GM18499 (cell line): ENCODE results near the gene MRPS15.
"Not testable (repeated sequence)": the region's sequence is repeated elsewhere in the genome, so short reads cannot be mapped to it uniquely, and the experiment has no call there.

Source experiments
- ATAC-seq: cut with Tn5 transposase; IDR thresholded peaks from one replicate; pipeline ENCODE4 v1.9.1; 2021; ENCODE audit warnings: moderate number of reproducible peaks; ENCODE audit not compliant: insufficient read depth, unreplicated experiment

Gene MRPS15

DNA sequence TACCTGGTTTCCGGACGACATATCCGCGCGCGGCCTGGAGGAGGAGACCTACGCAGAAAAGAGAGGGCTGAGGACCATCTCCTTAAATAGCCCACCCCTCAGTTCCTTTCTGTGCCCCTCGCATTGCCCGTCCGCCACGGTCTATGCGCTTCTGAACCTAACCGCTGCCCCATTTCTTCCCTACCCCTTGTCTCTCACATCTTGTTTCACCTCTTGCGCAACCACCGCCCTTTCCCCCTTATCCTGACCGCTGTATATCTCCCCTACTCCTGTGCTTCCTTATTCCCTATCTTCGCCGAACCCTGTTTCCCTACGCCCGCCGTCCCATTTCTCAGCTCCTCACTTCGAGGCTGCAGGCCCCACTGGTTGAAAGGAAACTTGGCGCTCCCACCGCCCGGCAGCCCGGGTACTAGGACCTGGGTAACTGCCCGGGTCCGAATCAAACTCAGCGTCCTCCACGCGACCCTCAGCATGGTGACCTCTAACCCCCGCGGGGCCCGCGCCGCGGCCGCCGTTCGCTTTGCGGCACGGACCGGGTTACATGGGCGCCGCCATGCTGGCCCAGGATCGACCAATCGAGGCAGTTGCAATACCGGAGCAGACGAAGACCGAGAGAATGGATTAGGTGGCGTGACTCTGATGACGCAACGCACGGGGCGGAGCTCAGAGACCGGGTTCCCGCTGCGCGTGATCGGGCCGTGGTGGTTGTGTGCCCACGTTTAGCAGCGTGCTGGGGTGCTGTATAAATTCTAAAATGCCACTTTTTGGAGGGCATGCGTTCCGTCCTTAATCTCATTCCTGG is at the start of gene MRPS15:
TSS of gene MRPS15 (minus strand) at position 582 of the 802 bp plus-strand sequence. CDS start at position 473, 109 bp downstream.
- ATAC-seq = peak; percentile 82

DNA sequence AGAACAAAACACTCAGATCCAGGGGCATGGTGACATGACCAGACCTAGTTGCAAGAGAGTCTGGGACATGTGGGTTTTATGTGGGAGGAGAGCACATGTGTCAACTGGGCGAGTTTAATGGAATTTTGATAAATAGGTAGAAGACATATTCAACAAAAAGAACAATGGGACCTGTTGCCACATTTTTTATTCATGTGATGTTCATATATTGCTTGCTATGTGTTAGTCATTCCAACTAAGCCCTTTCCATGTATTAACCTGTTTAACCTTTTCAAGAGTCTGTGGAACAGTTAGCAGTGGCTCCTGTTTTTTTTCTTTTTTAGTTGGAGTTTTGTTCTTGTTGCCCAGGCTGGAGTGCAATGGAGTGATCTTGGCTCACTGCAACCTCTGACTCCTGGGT is 48.7 kb upstream of the MRPS15 start:
- no peak for ATAC-seq

DNA sequence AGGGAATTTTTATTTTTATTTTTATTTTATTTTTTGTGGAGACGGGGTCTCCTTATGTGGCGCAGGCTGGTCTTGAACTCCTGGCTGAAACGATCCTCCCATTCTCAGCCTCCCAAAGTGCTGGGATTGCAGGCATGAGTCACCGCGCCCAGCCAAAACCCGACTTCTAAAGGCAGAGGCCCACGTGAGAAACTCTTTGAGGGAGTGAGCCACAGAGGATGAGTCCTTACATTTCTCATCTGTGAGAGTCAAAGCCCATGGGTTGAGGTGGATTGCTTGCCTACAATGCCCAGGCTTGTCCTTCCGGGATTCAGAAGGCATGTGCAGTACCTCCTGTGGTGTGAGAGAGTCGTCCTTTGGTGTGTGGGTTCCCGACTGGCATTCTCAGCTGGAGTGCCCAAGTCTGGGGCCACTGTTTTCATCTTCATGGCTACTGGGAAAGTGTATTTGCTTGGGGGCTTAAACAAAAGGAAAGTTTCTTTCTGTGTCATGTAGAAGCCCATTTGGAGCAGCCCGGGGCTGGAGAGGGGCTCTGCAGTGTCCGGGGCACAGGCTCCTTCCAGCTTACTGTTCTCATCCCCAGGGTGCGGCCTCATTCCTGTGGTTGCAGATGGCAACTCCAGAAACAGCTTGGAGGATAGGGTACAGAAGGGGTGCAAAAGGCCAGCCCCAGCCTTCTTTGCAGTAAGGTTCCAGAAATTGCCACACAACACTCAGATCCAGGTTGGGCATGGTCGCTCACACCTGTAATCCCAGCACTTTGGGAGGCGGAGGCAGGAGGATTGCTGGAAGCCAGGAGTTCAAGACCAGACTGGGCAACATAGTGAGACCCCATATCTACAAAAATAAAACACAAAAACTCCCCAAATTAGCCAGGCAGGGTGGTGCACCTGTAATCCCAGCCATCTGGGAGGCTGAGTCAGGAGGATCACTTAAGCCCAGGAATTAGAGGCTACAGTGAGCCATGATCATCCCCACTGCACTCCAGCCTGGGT is 47.9 kb upstream of the MRPS15 start:
- ATAC-seq = no peak

DNA sequence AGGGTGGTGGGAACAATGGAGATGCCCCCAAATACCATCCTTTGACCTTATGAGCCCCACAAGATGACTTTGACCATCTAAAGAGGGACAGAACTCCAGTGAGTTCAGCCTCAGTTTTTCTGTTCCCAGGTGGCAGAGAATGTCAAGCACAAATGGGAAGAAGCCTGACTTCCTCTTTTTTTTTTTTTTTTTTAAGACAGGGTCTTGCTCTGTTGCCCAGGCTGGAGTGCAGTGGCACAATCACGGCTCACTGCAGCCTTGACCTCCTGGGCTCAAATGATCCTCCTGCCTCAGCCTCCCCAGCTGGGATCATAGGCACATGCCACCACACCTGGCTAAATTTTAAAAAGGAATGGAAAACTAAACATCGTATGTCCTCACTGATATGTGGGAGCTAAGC is 47.0 kb upstream of the MRPS15 start:
- ATAC-seq = not testable (repeated sequence)

DNA sequence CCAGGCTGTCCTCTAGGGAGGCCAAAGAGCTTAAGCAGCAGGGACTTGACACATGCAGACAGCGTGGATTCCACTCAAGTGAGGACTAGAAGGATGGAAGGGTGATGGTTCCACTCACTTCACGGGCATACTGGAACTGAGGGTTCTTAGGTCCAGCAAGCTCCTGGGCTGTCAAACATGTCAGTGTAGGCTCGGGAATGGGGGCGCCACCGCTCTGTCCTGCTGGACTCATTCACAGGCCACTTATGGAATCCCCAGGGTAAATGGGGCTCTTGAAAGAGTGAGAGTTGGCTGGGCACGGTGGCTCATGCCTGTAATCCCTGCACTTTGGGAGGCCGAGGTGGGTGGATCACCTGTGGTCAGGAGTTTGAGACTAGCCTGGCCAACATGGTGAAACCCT is 46.2 kb upstream of the MRPS15 start:
- no peak for ATAC-seq

DNA sequence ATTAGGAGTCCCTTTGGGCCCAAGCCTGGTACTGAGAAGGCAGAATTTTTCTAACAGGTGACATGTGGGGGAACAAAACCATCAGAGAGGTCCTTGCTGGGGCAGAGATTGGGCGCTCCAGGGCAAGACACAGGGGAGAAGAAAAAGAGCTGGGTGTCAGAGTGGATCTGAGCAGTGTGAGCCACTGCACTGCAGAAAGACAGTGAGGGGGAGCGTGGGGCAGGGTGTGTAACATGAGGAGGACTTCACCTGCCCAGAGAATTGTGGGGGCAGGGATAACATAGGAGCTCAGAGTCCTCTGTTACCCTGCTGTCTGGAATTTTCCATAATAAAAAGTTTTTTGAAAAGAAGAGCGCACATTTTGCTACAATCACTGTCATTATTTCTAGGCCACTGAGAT is 44.1 kb upstream of the MRPS15 start:
- ATAC-seq = no peak

DNA sequence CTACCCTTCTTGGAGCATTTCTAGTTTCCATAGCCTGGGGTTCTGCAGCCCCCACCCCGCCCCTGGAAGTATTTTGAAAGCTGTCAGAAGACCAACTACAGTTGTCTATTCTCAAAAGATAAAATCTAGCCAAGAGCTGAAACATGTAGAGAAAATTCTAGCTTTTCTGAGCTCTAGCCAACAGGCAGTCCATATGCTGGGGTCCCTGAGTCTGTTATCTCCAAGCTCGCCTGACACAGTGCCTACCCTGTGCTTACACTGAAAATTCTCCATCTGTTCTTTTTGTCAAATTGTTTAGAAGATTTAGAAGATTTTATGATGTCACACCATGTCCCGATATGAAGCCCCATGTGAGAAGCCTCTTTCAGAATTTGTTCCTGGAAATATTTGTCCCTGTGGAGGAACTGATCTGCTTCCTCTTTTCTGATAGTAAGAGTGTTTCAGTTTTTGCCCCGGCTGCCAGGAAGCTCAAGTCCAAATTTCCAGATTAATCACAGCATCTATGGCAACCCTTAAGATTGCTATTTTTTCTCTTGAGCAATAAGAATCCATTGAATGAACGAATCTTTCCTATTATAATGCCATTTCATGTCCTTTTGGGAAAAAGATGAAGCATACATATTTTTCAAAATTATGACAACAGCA is 42.2 kb upstream of the MRPS15 start:
- ATAC-seq = no peak

DNA sequence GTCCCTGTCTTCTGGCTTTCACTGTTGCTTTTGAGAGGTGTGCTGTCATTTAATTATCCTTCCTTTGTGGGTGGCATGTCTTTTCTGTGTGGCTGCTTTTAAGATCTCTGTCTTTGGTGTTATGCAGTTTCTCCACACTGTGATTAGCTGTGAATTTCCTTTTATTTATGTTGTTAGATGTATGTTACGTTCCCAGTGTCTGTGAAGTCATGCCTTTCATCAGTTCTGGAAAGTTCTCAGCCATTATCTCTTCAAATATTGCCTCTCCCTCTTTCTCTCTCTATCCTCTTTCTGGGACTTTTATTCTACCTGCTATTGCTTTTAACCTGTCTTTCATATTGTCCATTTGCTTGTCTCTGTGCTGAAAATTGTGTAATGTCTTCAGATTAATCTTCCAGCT is 39.5 kb upstream of the MRPS15 start:
- no peak for ATAC-seq

DNA sequence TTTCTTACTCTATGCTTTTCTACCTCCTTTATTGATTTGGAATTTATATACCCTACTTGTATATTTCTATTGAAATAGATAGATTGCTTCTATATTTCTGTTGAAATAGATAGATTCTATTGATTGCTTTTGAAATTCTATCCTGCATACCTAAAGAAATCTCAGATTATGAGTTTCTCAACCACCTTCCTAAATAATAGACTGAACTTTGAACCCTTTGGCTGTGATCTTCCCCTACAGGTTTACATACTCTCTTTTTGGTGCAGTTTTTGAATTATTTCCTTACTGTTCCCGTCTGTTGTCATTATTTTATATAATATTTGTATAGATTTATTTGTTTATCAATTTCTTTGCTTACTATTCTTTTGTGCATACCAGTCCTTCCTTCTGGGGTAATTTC is 39.0 kb upstream of the MRPS15 start:
- no peak for ATAC-seq

DNA sequence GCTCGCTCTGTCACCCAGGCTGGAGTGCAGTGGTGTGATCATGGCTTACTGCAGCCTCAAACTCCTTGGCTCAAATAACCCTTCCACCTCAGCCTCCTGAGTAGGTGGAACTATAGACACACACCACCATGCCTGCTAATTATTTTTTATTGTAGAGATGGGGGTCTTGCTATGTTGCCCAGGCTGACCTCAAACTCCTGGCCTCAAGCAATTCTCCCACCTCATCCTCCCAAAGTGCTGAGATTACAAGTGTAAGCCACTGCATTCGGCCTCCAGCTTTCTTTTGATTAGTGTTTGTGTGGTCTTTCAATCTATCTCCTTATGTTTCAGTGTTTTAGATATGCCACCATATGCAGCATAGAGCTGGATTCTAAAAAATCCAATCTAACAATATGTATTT is 38.4 kb upstream of the MRPS15 start:
- ATAC-seq = no peak

DNA sequence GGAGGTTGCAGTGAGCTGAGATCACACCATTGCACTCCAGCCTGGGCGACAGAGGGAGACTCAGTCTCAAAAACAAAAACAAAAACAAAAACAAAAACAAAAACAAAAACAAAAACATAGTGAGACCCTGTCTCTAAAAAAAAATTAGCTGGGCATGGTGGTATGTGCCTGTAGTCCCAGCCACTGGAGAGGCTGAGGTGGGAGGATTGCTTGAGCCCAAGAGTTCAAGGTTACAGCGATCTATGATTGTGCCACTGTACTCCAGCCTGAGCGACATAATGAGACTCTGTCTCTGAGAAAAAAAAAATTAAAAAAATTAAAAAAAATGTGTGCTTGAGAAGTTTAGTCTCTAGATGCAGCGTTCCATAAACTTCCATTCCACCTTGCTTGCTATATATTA is 37.7 kb upstream of the MRPS15 start:
- not testable (repeated sequence) for ATAC-seq

DNA sequence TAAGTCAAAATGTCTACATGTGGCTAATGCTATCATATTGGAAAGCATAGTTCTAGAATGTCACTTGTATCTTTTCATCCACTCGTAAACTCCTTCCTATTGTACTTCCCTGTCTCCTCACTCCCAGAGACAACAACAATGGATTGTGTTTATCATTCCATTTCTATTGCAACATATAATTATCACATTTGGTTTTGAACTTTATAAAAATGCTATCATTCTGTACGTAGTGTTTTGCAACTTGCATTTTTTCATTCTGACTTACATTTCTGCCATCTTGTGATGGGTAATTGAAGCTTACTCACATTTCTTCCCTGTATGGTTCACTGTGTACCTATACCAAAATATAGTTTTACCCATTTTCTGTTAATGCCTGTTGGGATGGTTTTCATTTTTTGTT is 33.0 kb upstream of the MRPS15 start:
- ATAC-seq = no peak

DNA sequence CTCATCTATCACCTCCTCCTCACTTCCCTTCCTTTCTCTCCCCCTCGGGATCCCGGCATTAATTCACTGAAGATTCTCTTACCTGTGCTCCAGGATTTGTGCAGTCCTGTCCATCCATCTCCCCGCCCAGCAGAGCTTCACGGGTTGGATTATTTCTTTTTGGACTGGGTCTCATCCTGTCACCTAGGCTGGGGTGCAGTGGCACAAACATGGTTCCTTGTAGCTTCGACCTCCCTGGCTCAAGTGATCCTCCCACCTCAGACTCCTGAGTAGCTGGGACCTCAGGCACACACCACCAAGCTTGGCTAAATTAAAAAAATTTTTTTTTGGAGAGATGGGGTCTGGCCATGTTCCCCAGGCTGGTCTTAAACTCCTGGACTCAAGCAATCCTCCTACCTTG is 30.8 kb upstream of the MRPS15 start:
- ATAC-seq = no peak

DNA sequence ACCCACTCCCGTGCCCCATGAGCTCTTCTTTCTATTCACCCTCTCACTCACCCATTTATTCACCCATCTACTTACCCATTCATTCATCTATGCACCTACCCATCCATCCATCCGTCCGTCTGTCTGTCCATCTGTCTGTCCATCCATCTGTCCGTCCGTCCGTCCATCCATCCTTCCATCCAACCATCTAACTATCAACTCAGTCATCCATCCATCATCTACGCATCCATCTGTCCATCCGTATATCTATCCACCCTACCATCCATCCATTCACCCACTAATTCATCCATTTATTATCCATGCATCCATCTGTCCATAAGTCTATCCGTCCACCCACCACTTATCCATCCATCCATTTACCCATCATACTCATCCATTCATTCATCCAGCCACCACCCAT is 29.3 kb upstream of the MRPS15 start:
- ATAC-seq = no peak

DNA sequence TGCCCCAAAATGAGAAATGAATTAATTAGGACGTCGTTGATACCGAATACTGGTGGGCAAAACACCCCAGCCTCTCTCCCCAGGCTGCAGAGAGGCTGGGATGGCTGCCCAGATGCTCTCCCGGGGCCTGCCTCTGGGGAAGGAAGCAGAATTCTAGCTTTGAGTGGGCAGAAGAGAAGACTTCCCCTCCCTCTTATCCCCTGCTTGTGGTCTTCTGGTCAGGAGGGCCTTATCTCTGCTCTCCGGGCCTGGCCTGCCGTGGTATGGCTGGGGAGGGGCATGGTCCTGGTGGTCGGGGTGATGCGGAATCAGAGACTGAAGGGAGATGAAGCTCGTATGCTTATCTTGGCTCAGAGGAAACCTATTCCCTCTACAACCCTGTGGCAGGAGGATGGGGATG is 28.3 kb upstream of the MRPS15 start:
- ATAC-seq = no peak

DNA sequence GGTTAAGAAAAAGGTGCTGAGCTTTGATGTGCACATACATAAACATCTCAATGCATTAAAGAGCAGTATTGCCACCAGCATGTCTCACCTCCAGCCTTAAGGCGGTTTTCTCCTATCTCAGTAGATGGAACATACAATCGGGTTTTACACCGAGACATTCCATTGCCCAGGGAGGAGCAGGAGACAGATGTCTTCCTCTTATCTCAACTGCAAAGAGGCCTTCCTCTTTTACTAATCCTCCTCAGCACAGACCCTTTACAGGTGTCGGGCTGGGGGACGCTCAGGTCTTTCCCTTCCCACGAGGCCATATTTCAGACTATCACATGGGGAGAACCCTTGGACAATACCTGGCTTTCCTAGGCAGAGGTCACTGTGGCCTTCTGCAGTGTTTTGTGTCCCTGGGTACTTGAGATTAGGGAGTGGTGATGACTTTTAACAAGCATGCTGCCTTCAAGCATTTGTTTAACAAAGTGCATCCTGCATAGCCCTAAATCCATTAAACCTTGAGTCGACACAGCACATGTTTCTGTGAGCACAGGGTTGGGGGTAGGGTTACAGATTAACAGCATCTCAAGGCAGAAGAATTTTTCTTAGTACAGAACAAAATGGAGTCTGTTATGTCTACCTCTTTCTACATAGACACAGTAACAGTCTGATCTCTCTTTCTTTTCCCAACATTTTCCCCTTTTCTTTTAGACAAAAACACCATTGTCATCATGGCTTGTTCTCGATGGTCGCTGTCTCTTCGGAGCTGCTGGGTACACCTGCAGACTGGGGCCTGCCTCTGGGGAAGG is 25.3 kb upstream of the MRPS15 start:
- not testable (repeated sequence) for ATAC-seq

DNA sequence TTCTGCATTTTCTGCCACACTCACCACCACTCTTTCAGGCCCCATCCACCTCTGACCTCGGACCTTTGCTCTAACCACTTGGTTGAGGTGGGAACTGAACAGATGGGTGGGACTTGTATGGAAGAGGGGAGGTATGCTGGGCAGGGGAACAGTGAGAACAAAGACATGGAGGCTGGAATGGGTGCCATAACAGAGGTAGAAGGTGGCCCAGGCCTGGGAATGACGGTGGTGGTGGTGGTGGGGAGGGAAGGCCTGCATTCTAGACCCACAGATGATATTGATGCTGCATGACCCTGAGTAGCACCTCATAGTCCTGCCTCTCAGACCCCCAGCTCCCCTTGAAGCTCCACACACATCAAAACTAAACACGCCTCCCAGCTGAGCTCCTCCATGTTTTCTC is 23.7 kb upstream of the MRPS15 start:
- no peak for ATAC-seq

DNA sequence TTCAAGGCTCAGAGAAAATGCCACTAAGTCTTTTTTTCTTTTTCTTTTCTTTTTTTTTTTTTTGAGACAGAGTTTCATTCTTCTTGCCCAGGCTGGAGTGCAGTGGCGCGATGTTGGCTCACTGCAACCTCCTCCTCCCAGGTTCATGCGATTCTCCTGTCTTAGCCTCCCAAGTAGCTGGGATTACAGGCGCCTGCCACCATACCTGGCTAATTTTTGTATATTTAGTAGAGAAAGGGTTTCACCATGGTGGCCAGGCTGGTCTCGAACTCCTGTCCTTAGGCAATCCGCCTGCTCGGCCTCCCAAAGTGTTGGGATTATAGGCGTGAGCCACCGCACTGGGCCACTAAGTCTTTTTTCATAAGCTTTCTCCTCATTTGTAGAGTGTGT is 23.1 kb upstream of the MRPS15 start:
- ATAC-seq = not testable (repeated sequence)

DNA sequence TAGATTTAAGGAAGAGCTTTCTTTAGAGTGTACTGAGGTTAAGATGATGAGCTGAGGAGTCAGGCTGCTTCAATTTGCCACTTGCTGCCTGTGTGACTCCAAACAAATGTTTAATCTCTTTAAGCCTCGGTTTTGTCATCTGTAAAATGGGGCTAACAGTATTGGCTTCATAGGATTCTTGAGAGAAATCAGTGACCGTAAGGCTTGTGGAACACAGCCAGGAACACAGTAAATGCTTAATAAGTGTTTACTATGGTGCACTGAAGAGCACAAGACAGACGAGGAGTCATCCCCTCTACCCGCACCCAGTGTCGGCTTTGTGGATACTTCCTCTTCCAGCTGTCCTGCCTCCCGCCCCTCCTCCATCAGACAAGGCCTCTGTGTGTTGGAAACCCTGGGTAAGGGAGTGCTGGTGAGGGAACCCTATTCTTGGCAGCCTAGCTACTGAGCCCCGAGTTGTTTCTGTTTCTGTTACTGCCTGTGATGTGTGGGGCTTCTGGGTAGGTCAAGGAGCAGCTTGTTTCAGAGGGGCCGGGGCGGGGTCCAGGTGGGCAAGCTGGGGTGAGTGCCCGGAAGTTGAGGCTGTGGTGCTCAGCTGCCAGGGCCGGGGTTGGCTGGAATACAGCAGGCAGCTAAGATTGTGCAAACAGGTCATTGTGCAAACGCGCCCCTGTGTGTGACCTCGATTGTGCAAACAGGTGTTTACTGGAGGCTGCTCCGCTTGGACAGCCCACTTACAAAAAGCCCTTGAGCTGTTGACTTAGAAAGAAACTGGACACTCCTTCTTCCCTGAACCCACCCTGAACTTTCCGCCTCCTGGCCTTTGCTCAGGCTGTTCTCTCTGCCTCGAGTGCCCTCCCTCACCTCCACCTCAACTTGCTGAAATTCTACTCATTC is 22.5 kb upstream of the MRPS15 start:
- no peak for ATAC-seq
